PFSK-1 (cell line): ENCODE measurements around the gene TEDC2.

Experiments
- FOXP2 ChIP-seq: optimal IDR thresholded peaks from 2 replicates; pipeline ENCODE3; 2011; ENCODE audit warnings: borderline replicate concordance, control low read depth, inconsistent platforms; ENCODE audit not compliant: insufficient read depth; ENCODE audit errors: extremely low read length, extremely low read depth
- POLR2AphosphoS5 ChIP-seq: IDR thresholded peaks from 2 replicates; pipeline ENCODE4 v1.6.1; 2012; ENCODE audit warnings: low read depth, mild to moderate bottlenecking, control low read depth, low read length, moderate library complexity
- REST ChIP-seq, 2 experiments: IDR thresholded peaks; 2 replicates each; pipeline versions ENCODE4 v1.6.1 to v1.8.0; 2011 to 2012; ENCODE audit warnings: low read depth in 2 of 2, low read length in 2 of 2, control low read depth in 1 of 2, inconsistent platforms in 1 of 2, mild to moderate bottlenecking in 1 of 2, moderate library complexity in 1 of 2; ENCODE audit not compliant: insufficient read depth in 1 of 2
- SIN3A ChIP-seq: IDR thresholded peaks from 2 replicates; pipeline ENCODE4 v1.6.1; 2012; ENCODE audit warnings: mild to moderate bottlenecking, low read length, moderate library complexity, borderline replicate concordance; ENCODE audit not compliant: insufficient read depth
- TAF1 ChIP-seq: IDR thresholded peaks from 2 replicates; pipeline ENCODE4 v1.6.1; 2012; ENCODE audit warnings: low read length, control low read depth, borderline replicate concordance; ENCODE audit not compliant: insufficient read depth

The TEDC2 gene

GRCh38 chr16:2474877-2475412 lies 15.0 kb downstream of the TEDC2 start, which contains the start of gene TBC1D24:
Gene TBC1D24 (plus strand): TSS chr16:2475127. CDS start chr16:2496149, 21,022 bp downstream.
- TF ChIP-seq FOXP2 (peak; percentile 58), SIN3A (0 out of 2 replicates have a peak, but pooled peaks have one; percentile 53), REST (IDR thresholded peaks at IDR 0.05; ENCODE audit: insufficient read depth in 1 of 2, low read depth in 2 of 2, low read length in 2 of 2) (no peak), TAF1 (peak; percentile 34; the same call in 1 of the 2 replicates), POLR2AphosphoS5 (peak; percentile 60; the same call in 1 of the 2 replicates)

- TF ChIP-seq SIN3A: no peak
- TF ChIP-seq TAF1: no peak
- TF ChIP-seq FOXP2: no peak
- no peak for TF ChIP-seq REST (IDR thresholded peaks at IDR 0.05; ENCODE audit: insufficient read depth in 1 of 2, low read depth in 2 of 2, low read length in 2 of 2)
- TF ChIP-seq POLR2AphosphoS5: no peak
These were observed 15.8 kb downstream of the TEDC2 start for GRCh38 chr16:2475413-2476344.

GRCh38 chr16:2476345-2476720 lies 16.4 kb downstream of the TEDC2 start:
- TF ChIP-seq REST (IDR thresholded peaks at IDR 0.05; ENCODE audit: insufficient read depth in 1 of 2, low read depth in 2 of 2, low read length in 2 of 2): no peak

DNA sequence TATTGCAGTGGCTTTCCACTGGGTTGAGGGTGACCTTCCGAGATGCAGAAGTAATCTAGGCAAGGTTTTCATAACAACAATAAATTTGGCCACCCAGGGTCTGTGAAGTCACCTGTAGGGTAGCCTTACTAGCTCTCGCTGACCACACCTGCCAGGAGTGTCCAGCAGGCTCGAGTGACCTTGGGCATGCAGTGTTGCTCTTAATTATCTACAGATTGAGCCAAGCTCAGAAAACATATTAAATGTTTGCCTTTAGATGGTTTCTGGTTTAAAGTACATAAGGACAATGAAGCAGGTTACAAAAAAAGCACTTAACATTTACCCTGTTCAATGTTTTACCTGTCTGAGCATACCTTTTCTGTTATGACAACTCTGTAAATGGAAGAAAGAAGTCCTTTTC lies 16.8 kb downstream of the TEDC2 start:
- no peak for TF ChIP-seq TAF1
- no peak for TF ChIP-seq SIN3A
- TF ChIP-seq FOXP2: no peak
- TF ChIP-seq POLR2AphosphoS5: no peak
- TF ChIP-seq REST (IDR thresholded peaks at IDR 0.05; ENCODE audit: insufficient read depth in 1 of 2, low read depth in 2 of 2, low read length in 2 of 2): no peak
